ENCODE results near the gene CNTNAP2.
"Not testable (repeated sequence)": the region's sequence is repeated elsewhere in the genome, so short reads cannot be mapped to it uniquely, and the experiment has no call there.

CNTNAP2 gene

GRCh38 chr7:147096629-147097028 is 980.0 kb downstream of the CNTNAP2 start:
- H3K27ac ChIP-seq = no peak overlapping the region
- DNase-seq (ENCODE audit: low spot score) = no peak
- no peak for TF ChIP-seq CTCF (IDR thresholded peaks at IDR 0.05)
- no peak overlapping the region for H3K4me3 ChIP-seq

- DNase-seq (ENCODE audit: low spot score) = no peak
- TF ChIP-seq CTCF (IDR thresholded peaks at IDR 0.05) = no peak
- H3K27ac ChIP-seq = no peak overlapping the region
- H3K4me3 ChIP-seq = no peak overlapping the region
Observed at GRCh38 chr7:147103224-147103623, 986.6 kb downstream of the CNTNAP2 start.

- H3K27ac ChIP-seq = no peak overlapping the region
Observed at GRCh38 chr7:147106746-147107145, 990.1 kb downstream of the CNTNAP2 start.

GRCh38 chr7:147114525-147114924 is 997.9 kb downstream of the CNTNAP2 start:
- not testable (repeated sequence) for DNase-seq (ENCODE audit: low spot score); H3K4me3 ChIP-seq; H3K27ac ChIP-seq

More at GRCh38 chr7:147106746-147107145, 990.1 kb downstream of the CNTNAP2 start:
- DNase-seq (ENCODE audit: low spot score) = no peak
- TF ChIP-seq CTCF (IDR thresholded peaks at IDR 0.05) = no peak
- no peak overlapping the region for H3K4me3 ChIP-seq

GRCh38 chr7:147136352-147136751 is 1019.8 kb downstream of the CNTNAP2 start:
- no peak overlapping the region for H3K4me3 ChIP-seq
- TF ChIP-seq CTCF (IDR thresholded peaks at IDR 0.05) = no peak
- DNase-seq (ENCODE audit: low spot score) = no peak
- H3K27ac ChIP-seq = no peak overlapping the region

GRCh38 chr7:147145194-147145593 is 1028.6 kb downstream of the CNTNAP2 start:
- DNase-seq (ENCODE audit: low spot score) = no peak
- TF ChIP-seq CTCF (IDR thresholded peaks at IDR 0.05) = no peak
- no peak overlapping the region for H3K27ac ChIP-seq
- no peak overlapping the region for H3K4me3 ChIP-seq

- DNase-seq (ENCODE audit: low spot score) = no peak
- Histone ChIP-seq H3K4me3 (no peak overlapping the region), H3K27ac (no peak overlapping the region)
- TF ChIP-seq CTCF (IDR thresholded peaks at IDR 0.05) = no peak
Observed at GRCh38 chr7:147146169-147146568, 1029.6 kb downstream of the CNTNAP2 start.

GRCh38 chr7:147151661-147152060 is 1035.1 kb downstream of the CNTNAP2 start:
- H3K4me3 ChIP-seq = no peak overlapping the region
- no peak for TF ChIP-seq CTCF (IDR thresholded peaks at IDR 0.05)
- no peak overlapping the region for H3K27ac ChIP-seq
- DNase-seq (ENCODE audit: low spot score) = no peak

All from coronary artery (tissue), 2 donors.